GM23338 (cell line): ENCODE results near the gene TMEM239. TPM values are rescaled to one million over a fixed set of nuclear protein-coding genes. Genes with fewer than 3 reads are reported as not detected.
A peak's percentile ranks its signal among the peaks of the same experiment; 100 is the strongest.

ENCODE experiments used
- ATAC-seq: fragments of 200-7000 bp; cut with Tn5 transposase; 3 replicates; pipeline ENCODE4 v1.9.1; 2020
- DNase-seq: peaks from one replicate; pipeline ENCODE4 v3.0.0-alpha.2; 2015; ENCODE audit warnings: low spot score
- H2AFZ ChIP-seq: fragments of 200-600 bp; sonication (generic); 2 replicates; pipeline ENCODE4 v1.8.0; 2016; ENCODE audit warnings: antibody characterized with exemption, mild to moderate bottlenecking, moderate library complexity
- H3F3A ChIP-seq: fragments of 200-600 bp; sonication (generic); replicated peaks from 2 replicates; pipeline ENCODE4 v1.8.0; 2017; ENCODE audit warnings: antibody characterized with exemption, mixed run types, low read depth
- H3K27ac ChIP-seq: fragments of 200-600 bp; sonication (generic); 2 replicates; pipeline ENCODE4 v1.6.1; 2016; ENCODE audit warnings: low read depth
- H3K27me3 ChIP-seq: fragments of 200-600 bp; sonication (generic); 2 replicates; pipeline ENCODE4 v1.8.0; 2016; ENCODE audit warnings: mild to moderate bottlenecking, mixed run types, moderate library complexity; ENCODE audit not compliant: insufficient read depth
- H3K36me3 ChIP-seq: fragments of 200-600 bp; sonication (generic); 2 replicates; pipeline ENCODE4 v1.8.0; 2016; ENCODE audit warnings: mild to moderate bottlenecking; ENCODE audit not compliant: insufficient read depth
- H3K4me1 ChIP-seq: fragments of 200-600 bp; sonication (generic); 2 replicates; pipeline ENCODE4 v1.8.0; 2016; ENCODE audit warnings: mild to moderate bottlenecking, moderate library complexity; ENCODE audit not compliant: insufficient read depth
- H3K4me2 ChIP-seq: fragments of 200-600 bp; sonication (generic); 2 replicates; pipeline ENCODE4 v1.7.1; 2017; ENCODE audit warnings: mixed run types
- H3K4me3 ChIP-seq: fragments of 200-600 bp; sonication (generic); 2 replicates; pipeline ENCODE4 v1.6.1; 2016; ENCODE audit warnings: mixed run types
- H3K79me2 ChIP-seq: fragments of 200-600 bp; sonication (generic); replicated peaks from 2 replicates; pipeline ENCODE4 v1.8.0; 2017; ENCODE audit warnings: mild to moderate bottlenecking; ENCODE audit not compliant: insufficient read depth
- H3K9me2 ChIP-seq: fragments of 200-600 bp; sonication (generic); 2 replicates; pipeline ENCODE4 v1.8.0; 2017; ENCODE audit not compliant: insufficient read depth
- H4K20me1 ChIP-seq: fragments of 200-600 bp; sonication (generic); replicated peaks from 2 replicates; pipeline ENCODE4 v1.8.0; 2017; ENCODE audit warnings: mild to moderate bottlenecking; ENCODE audit not compliant: insufficient read depth
- H3K27ac Mint-ChIP-seq: 2 replicates; pipeline ENCODE4 v1.8.0; 2020; ENCODE audit warnings: inconsistent platforms, mild to moderate bottlenecking, moderate library complexity, mixed read lengths
- H3K27me3 Mint-ChIP-seq: 3 replicates; pipeline ENCODE4 v1.8.0; 2022; ENCODE audit warnings: low read depth, mild to moderate bottlenecking, moderate library complexity, mixed read lengths, inconsistent platforms; ENCODE audit not compliant: insufficient read depth, poor library complexity
- H3K36me3 Mint-ChIP-seq: 3 replicates; pipeline ENCODE4 v1.8.0; 2021; ENCODE audit warnings: low read depth, mild to moderate bottlenecking, inconsistent platforms, moderate library complexity, mixed read lengths
- H3K4me1 Mint-ChIP-seq: 3 replicates; pipeline ENCODE4 v1.8.0; 2020; ENCODE audit warnings: mild to moderate bottlenecking, inconsistent platforms, mixed read lengths
- H3K4me3 Mint-ChIP-seq: 3 replicates; pipeline ENCODE4 v1.8.0; 2021; ENCODE audit warnings: moderate library complexity, mild to moderate bottlenecking, inconsistent platforms, mixed read lengths
- H3K9me3 Mint-ChIP-seq: 3 replicates; pipeline ENCODE4 v1.8.0; 2020; ENCODE audit warnings: moderate library complexity, mild to moderate bottlenecking, inconsistent platforms, mixed read lengths
- CTCF ChIP-seq, 2 experiments: fragments of 200-600 bp in 1 of 2; sonication (generic) in 1 of 2; conservative IDR thresholded peaks; 2 replicates each; pipeline versions ENCODE4 v1.5.1 to v1.6.1; 2016 to 2017; ENCODE audit warnings: antibody characterized with exemption in 2 of 2, low read depth in 2 of 2, mild to moderate bottlenecking in 2 of 2, moderate library complexity in 1 of 2
- EZH2 ChIP-seq: fragments of 200-600 bp; sonication (generic); IDR thresholded peaks from one replicate; pipeline ENCODE4 v1.8.0; 2017; ENCODE audit warnings: antibody characterized with exemption, mild to moderate bottlenecking, low read depth; ENCODE audit not compliant: unreplicated experiment
- EZH2phosphoT487 ChIP-seq: fragments of 200-600 bp; sonication (generic); IDR thresholded peaks from one replicate; pipeline ENCODE4 v1.8.1; 2018; ENCODE audit warnings: antibody characterized with exemption; ENCODE audit not compliant: unreplicated experiment
- NANOG ChIP-seq: IDR thresholded peaks from 2 replicates; pipeline ENCODE4 v1.6.1; 2016; ENCODE audit warnings: antibody characterized with exemption, borderline replicate concordance
- REST ChIP-seq: IDR thresholded peaks from one replicate; pipeline ENCODE4 v1.6.1; 2018; ENCODE audit warnings: antibody characterized with exemption; ENCODE audit not compliant: unreplicated experiment
- ZNF331 ChIP-seq: fragments of 250-450 bp; sonication (Bioruptor Pico); IDR thresholded peaks from 2 replicates; pipeline ENCODE4 v1.5.0; 2020; ENCODE audit warnings: low read depth, mild to moderate bottlenecking, moderate library complexity
- polyA plus RNA-seq: library from polyadenylated mRNA; unstranded; fragments of >200 nt; fragmentation: Nextera tagmentation; extraction: Ambion mirVana; gene quantifications from 2 replicates; pipeline ENCODE4 v1.2.1, GENCODE V29; 2016
- total RNA-seq: library from RNA; depleted of rRNA; stranded (reverse); fragments of >200 nt; shearing (Covaris generic); gene quantifications from 2 replicates; pipeline ENCODE4 v1.2.3, GENCODE V29; 2014

Gene TMEM239
- total and polyA plus RNA-seq, 2 experiments from 2014 or later, result not detected

DNA sequence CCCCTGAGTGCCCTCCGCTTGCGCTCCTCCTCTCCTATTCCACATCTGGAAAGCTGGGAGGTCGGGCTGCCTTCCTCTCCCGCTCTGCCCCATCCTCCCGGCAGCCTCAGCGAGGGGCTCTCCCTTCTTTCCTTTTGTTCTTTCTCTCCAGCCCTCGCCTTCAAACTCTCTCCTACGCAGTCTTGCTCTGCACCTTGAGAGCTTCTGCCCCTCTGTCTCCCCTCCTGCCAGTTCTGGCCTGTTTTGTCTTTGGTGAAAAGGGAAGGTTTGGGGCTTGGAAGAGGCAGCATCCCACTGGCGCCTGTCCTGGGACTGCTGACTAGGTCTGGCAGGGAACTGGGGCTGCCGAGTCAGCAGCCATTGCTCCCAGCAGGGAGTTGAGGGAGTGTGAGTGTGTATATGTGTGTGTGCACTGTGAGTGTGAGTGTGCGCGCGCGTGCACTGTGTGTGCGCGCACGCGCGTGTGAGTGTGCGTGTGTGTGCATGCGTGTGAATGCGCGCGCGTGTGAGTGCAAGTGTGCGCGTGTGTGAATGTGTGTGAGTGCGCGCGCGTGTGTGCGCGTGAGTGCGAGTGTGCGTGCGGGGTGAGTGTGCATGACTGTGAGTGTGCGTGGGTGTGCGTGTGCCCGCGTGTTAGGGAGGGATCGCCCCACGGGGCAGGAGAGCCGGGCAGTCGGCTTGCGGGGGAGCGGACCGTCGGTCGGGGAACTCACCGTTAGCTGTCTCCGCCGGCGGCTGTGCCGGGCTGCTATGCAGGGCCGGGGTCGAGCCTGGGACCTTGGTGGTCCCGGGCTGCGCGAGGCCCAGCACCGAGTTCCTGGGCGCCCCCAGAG is 16.3 kb upstream of the TMEM239 start:
- H3K36me3 Mint-ChIP-seq, result peaks cover 32% of the 10 kb centered on the region

DNA sequence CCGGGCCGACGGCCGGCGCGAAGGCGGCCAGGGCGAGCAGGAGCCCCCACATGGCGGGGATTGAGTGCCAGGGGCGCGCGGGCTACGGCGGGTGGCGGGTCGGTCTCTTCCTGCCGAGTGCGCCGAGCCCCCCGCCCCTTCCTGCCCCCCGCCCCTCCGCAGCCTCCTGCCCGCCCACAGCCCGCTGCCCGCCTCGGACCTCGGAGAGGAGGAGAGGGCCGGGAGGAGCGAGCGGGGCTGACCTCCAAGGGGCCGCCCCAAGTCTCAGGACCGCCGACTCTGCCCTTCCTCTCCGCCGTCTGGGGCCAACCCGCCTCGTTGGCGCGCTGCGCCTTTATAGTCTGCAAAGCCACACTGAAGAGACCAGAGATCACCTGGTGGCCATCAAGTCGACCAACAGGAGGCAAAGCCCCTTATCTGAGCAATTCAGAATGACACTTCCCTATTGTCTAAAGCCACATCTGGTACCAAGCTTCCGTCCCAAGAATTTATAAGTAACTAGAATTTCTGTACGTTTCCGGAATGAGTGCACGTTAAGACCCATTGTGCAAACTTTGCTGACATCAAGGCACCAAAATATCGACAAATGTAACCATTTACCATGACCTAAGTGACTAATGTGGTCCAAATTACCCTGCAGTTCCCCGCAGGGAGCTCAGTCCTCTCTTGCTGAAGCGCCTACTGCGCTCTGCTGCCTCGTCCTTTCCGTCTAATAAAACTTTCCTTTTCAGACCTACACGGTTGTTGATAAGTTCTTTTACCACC is 15.5 kb upstream of the TMEM239 start, which contains the start of gene CPXM1:
TSS of gene CPXM1 (minus strand) at position 107 of the 765 bp plus-strand sequence. CDS start at position 52, 55 bp downstream.
- peak; percentile 86 for DNase-seq
- H4K20me1 ChIP-seq, result peaks cover 3% of the 10 kb centered on the region; the same call in 1 of the 2 replicates
- H3K36me3 ChIP-seq, result no peaks in the 10 kb centered on the region
- Mint-ChIP-seq H3K27me3 (peaks cover 59% of the 10 kb centered on the region), H3K9me3 (no peaks in the 10 kb centered on the region), H3K4me3 (peak within 1 kb of the TSS; percentile 97), H3K4me1 (peaks cover 35% of the 10 kb centered on the region), H3K27ac (peak within 1 kb of the TSS; percentile 81), H3K36me3 (peaks cover 27% of the 10 kb centered on the region)
- 0 out of 2 replicates have a peak, but pooled peaks cover 4% of the 10 kb centered on the region for H3F3A ChIP-seq
- TF ChIP-seq ZNF331 (CRISPR knock-in tag), result no peak
- no peak for TF ChIP-seq NANOG
- peak; percentile 69 for TF ChIP-seq EZH2
- peak in 1 of 2 experiments; percentile 26; a peak in 1 of 4 replicates for TF ChIP-seq CTCF (conservative IDR thresholded peaks at IDR 0.05; ENCODE audit: low read depth in 2 of 2)
- no peak for TF ChIP-seq REST
- no peak for TF ChIP-seq EZH2phosphoT487
- peak within 1 kb of the TSS; percentile 98 for H3K4me2 ChIP-seq
- H3K9me2 ChIP-seq, result no peaks in the 10 kb centered on the region
- no peak within 1 kb of the TSS for H3K27ac ChIP-seq
- H2AFZ ChIP-seq, result peak within 1 kb of the TSS; percentile 97
- H3K79me2 ChIP-seq, result no peaks in the 10 kb centered on the region
- peak; percentile 77 for ATAC-seq
- peaks cover 31% of the 10 kb centered on the region for H3K4me1 ChIP-seq
- H3K4me3 ChIP-seq, result peak within 1 kb of the TSS; percentile 79
- peaks cover 68% of the 10 kb centered on the region for H3K27me3 ChIP-seq

More for the DNA sequence above, 16.3 kb upstream of the TMEM239 start:
- Mint-ChIP-seq H3K27me3 (peaks cover 51% of the 10 kb centered on the region), H3K4me1 (peaks cover 30% of the 10 kb centered on the region), H3K27ac (peak overlapping the region; percentile 81), H3K9me3 (no peaks in the 10 kb centered on the region), H3K4me3 (peak overlapping the region; percentile 97)
- Histone ChIP-seq H3F3A (0 out of 2 replicates have a peak, but pooled peaks cover 4% of the 10 kb centered on the region), H3K4me1 (peaks cover 24% of the 10 kb centered on the region), H3K27ac (no peak overlapping the region), H3K4me3 (peak overlapping the region; percentile 79), H3K9me2 (no peaks in the 10 kb centered on the region), H3K36me3 (no peaks in the 10 kb centered on the region), H3K27me3 (peaks cover 60% of the 10 kb centered on the region), H2AFZ (peak overlapping the region; percentile 97), H3K4me2 (peak overlapping the region; percentile 98), H3K79me2 (no peaks in the 10 kb centered on the region), H4K20me1 (peaks cover 3% of the 10 kb centered on the region; the same call in 1 of the 2 replicates)
- ATAC-seq, result peak; percentile 44
- peak; percentile 56 for DNase-seq
- peak; percentile 44 for TF ChIP-seq EZH2
- no peak for TF ChIP-seq NANOG
